GM18909 (cell line): ENCODE measurements around the gene CLIC4.
"Not testable (repeated sequence)": the region's sequence is repeated elsewhere in the genome, so short reads cannot be mapped to it uniquely, and the experiment has no call there.

ENCODE experiments used
- ATAC-seq: cut with Tn5 transposase; IDR thresholded peaks from one replicate; pipeline ENCODE4 v1.9.1; 2021; ENCODE audit warnings: mild to moderate bottlenecking; ENCODE audit not compliant: unreplicated experiment, poor library complexity

Gene CLIC4

GRCh38 chr1:24769656-24770651, 24.7 kb downstream of the CLIC4 start:
- no peak for ATAC-seq

DNA sequence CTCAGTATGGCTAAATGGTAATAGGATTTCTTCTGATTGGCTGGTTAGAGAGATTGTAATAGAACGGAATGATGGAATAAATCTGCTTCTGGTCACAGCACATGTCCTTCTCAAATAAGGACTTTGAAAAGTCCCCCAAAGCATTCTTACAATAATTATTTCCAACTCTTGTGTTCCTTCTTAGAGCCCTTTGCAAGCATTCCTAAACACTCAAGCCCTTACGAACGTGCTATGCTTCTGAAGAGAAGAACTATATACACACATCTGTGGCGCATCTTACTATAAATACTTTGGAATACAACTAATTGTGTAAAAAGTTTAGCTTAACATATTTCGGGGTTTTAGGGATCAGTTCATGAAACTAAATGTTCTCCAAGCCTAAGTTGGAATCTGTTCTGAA, 25.6 kb downstream of the CLIC4 start:
- ATAC-seq: no peak

DNA sequence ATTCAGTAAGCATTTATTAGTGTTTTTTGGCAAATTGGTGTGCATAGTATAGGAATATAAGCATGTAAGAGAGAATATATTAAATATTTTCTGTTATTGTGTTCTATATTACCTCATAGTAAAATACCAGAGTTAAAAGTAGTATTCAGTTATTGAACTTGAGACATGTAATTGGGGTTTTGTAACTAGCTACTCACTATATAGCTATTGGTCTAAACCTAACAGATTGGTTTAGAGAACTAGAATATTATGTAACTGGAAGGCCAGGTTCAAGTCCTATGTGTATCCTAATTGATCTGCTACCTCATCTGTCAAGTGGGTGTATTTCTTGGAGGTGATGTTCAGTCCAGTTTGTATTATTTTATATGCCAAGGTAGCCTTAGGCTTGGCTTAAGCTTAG, 26.3 kb downstream of the CLIC4 start:
- ATAC-seq: no peak

DNA sequence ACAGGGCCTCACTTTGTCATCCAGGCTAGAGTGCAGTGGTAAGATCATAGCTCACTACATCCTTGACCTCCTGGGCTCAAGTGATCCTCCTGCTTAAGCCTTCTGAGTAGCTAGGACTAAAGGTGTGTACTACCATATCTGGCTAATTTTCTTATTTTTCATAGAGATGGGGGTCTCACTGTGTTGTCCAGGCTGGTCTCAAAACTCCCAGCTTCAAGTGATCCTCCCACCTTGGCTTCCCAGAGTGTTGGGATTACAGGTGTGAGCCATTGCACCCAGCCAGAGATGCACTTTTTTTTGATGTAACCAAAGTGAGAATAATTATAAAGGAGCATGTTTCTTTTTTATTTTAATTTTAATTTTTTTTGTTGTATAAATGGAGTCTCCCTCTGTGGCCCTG, 28.4 kb downstream of the CLIC4 start:
- no peak for ATAC-seq

GRCh38 chr1:24775348-24775747, 30.1 kb downstream of the CLIC4 start:
- ATAC-seq: no peak

GRCh38 chr1:24775916-24776315, 30.7 kb downstream of the CLIC4 start:
- ATAC-seq: no peak

DNA sequence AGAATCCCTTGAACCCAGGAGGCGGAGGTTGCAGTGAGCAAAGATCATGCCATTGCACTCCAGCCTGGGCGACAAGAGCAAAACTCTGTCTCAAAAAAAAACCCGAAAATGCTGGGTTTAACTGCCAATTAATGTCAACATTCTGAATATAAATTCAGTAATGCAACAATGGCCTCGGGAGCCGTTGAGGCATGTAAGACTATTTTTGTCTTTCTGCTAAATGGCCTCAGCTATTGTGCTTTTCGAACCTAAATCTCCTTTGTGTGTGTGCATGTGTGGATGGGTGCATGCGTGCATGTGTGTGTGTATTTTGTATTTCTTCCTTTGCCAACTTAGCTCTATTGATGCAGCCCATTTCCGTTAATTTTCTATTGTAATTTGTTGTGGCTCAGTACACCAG, 31.6 kb downstream of the CLIC4 start:
- no peak for ATAC-seq

DNA sequence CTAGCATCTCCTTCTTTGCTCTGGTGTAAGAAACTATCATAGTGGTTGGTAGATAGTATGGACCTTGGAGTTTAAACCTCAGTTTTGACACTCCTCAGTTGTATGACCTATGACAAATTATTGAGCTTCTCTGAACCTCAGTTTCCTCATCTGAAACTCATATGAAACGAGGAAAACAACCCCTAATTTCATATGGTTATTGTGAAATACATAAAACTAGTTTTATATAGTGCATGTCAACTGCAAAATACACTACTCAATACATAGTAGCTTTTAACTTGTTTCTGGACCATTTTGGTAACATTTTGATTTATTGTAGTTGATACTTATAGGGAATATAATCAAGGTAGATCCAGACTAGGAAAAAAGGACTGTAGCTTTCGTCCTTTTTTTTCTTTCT, 32.9 kb downstream of the CLIC4 start:
- ATAC-seq: no peak

- not testable (repeated sequence) for ATAC-seq
These were observed 34.0 kb downstream of the CLIC4 start for GRCh38 chr1:24779199-24779598.

DNA sequence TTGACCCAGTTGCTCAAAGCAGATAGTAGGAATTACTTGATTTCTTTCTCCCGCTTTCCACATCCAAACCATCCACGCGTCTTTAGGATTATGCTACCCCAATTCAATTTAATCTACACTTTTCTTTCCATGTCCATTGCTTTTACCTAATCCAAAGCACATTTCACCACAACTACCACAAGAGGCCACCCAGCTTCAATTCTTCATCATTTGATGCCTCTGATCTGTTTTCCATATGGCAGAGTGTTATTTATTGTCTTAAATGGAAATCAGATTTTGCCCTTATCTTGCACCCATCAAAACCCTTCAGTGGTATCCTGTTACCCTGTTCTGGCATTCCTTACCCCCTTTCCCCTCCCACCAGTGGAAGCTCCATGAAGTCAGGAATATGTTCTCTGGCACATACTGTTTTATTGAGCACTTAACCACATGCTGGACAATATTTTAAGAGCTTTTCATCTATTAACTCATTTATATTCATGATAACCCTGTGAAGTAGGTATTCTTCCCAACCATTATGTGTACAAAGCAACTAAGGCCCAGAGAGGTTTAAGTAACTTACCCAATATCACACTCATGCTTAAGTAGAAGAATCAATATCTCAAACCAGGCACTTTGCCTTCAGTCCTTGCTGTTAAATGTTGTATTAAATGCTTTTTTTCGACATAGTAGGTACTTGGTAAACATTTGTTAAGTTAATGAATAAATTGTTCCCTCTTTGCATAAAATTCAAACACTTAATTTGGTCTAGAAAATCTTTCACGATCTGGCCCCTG, 34.6 kb downstream of the CLIC4 start:
- ATAC-seq: no peak

- ATAC-seq: not testable (repeated sequence)
These were observed 35.4 kb downstream of the CLIC4 start for GRCh38 chr1:24780626-24781025.

DNA sequence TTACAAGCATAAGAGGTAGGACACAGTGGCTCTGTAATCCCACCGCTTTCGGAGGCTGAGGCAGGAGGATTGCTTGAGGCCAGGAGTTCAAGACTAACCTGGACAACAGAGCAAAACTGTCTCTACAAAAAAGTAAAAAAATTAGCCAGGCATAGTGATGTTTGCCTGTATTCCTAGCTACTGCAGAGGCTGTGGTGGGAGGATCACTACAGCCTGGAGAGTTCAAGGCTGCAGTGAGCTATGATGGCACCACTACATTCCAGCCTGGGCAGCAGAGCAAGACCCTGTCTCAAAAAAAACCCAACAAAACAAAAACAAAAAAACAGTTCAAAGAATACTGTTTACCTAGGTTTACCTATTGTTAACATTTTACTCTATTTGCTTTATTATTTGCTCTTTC, 37.4 kb downstream of the CLIC4 start:
- ATAC-seq: no peak

DNA sequence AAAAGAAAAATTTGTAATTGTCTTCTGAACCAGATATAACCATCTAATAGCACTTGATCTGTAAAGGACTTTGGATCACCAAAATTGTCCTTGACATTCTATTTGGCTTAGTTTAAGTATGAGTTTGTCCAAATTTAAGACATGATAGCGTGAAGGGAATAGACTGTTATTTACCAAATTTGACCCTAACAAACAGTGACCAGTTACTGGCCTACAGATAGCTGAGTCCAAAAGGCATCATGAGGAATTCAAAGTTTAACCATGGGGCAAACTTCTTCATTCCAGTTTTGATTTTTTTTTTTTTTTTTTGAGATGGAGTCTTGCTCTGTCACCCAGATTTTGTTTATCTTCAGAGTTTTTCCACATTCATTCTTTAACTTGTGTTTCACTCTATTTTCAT, 38.5 kb downstream of the CLIC4 start:
- ATAC-seq: no peak

DNA sequence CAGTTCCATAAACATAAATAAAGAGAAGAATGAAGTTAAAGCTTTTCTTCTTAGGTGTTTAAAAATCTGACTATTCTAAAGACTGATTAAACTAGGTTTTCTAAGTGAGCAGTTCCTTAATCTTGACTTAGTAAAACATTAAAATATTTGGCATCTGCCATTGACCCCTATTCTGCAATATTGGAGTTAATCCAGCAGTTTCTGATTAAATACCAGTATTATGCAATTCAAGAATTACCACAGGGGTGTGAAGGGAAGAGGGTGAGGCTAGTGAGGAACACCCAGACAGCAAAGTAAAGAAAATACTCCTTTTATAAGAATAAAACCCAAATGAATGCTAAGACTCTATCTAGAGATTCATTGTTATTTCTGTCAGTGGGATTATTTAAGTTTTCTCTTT, 40.9 kb downstream of the CLIC4 start:
- no peak for ATAC-seq

- no peak for ATAC-seq
These were observed 45.2 kb downstream of the CLIC4 start for GRCh38 chr1:24790490-24790889.

- no peak for ATAC-seq
These were observed 48.3 kb downstream of the CLIC4 start for GRCh38 chr1:24793447-24794129.

GRCh38 chr1:24794130-24794502, 48.9 kb downstream of the CLIC4 start:
- not testable (repeated sequence) for ATAC-seq

GRCh38 chr1:24795236-24795635, 50.0 kb downstream of the CLIC4 start:
- ATAC-seq: no peak

GRCh38 chr1:24796524-24796923, 51.3 kb downstream of the CLIC4 start:
- no peak for ATAC-seq

- ATAC-seq: not testable (repeated sequence)
These were observed 54.0 kb downstream of the CLIC4 start for GRCh38 chr1:24799242-24799641.

- no peak for ATAC-seq
These were observed 55.9 kb downstream of the CLIC4 start for GRCh38 chr1:24801176-24801575.
